ENCODE data around the gene TULP4.

DNA sequence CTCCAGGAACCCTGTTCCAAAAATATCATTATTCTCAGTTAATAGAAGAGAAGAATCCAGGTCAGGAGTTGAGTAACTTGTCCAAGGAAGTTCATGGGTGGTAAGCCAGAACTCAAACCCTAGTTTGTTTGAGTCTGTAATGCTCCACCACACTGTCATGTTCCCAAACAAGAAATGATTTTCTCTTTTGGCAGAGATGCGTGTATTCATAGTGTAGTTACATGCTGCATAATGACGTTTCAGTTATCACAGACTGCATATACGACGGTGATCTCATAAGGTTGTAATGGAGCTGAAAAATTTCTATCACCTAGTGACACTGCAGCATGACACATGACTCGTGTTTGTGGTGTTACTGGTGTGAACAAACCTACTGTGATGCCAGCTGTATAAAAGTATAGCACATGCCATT is 102.6 kb downstream of the TULP4 start:
- TF ChIP-seq, protein P1, sequence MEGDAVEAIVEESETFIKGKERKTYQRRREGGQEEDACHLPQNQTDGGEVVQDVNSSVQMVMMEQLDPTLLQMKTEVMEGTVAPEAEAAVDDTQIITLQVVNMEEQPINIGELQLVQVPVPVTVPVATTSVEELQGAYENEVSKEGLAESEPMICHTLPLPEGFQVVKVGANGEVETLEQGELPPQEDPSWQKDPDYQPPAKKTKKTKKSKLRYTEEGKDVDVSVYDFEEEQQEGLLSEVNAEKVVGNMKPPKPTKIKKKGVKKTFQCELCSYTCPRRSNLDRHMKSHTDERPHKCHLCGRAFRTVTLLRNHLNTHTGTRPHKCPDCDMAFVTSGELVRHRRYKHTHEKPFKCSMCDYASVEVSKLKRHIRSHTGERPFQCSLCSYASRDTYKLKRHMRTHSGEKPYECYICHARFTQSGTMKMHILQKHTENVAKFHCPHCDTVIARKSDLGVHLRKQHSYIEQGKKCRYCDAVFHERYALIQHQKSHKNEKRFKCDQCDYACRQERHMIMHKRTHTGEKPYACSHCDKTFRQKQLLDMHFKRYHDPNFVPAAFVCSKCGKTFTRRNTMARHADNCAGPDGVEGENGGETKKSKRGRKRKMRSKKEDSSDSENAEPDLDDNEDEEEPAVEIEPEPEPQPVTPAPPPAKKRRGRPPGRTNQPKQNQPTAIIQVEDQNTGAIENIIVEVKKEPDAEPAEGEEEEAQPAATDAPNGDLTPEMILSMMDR (IDR thresholded peaks at IDR 0.05) = no peak
- no peak for TF ChIP-seq POLR2A (IDR thresholded peaks at IDR 0.05)

Data from thyroid gland (tissue), 4 donors.